Stimulated activated naive CD4-positive, alpha-beta T cell (primary cell): ENCODE data around the gene FLNC.

Source experiments
- DNase-seq, 6 experiments: peaks; one replicate each; lab custom pipeline; 2025; lab: John Stamatoyannopoulos, UW

The FLNC gene

DNA sequence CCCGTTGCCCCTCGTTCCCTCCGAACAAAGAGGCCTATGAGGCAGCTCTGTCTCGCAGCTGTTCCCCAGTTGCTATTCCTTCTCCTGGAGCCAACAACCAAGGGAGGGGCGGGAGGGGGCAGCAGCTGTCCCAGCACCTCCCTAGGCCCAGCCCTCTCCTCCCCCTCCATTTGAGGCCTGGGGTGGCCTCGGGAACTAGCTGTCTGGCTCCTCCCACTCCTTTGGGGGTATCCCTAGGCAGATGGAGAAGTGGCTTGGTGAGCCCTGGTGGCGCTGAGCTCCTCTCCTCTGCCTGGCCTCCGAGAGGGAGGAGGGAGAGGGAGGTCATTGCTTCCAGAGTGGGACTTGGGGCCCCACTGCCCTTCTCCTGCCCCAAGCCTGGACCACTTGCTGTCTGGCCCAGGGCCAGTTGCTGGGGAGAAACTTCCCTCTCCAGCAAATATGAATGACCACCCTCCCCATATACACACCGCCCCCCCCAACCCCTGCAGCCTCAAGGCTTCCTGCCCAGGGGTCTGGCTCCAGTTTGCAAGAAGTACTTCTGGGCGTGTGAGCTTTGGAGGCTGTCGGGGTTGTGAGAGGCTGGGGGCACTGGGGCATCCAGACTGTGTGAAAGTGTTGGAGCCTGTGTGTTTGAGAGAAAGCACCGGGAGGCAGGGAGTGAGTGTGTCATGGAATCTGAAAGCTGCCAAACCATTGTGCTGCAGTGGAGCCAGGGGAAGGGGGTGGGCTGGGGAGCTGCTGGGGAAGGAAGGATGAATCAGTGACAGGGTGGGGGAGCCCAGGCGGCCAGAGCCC, 3.1 kb downstream of the FLNC start:
- no peak for DNase-seq

DNA sequence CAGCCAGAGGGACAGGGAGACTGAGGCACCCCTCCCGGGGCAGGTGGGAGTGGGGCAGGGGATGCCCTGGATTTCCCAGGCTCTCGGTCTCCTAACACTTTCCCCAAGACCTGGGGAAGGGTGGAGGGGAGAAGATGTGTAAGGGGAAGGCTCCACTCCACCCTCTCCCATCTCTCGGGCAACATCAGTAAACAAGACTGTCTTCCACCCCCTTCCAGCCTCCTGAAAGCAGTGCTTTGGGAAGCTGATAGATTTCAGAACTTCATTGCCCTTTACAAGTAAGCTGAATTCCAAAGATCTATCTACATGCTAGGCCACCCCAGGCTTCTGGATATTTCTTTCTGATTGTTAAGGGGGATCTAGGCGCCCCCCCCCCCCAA, 3.7 kb downstream of the FLNC start:
- no peak for DNase-seq

DNA sequence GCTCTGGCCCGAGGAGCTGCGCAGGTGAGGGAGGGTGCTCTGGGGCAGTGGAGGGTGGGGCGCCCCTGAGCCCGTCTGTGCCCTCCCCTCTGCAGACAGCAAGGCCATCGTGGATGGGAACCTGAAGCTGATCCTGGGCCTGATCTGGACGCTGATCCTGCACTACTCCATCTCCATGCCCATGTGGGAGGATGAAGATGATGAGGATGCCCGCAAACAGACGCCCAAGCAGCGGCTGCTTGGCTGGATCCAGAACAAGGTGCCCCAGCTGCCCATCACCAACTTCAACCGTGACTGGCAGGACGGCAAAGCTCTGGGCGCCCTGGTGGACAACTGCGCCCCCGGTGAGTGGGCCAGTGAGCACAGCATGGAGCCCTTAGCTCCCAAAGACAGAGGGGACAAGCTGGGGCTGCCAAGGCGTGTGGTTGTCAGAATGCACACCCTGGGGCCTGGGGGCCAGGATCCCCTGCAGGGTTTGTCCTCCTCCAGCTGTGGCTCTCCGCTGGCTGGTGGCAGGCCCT, 5.1 kb downstream of the FLNC start:
- no peak for DNase-seq

DNA sequence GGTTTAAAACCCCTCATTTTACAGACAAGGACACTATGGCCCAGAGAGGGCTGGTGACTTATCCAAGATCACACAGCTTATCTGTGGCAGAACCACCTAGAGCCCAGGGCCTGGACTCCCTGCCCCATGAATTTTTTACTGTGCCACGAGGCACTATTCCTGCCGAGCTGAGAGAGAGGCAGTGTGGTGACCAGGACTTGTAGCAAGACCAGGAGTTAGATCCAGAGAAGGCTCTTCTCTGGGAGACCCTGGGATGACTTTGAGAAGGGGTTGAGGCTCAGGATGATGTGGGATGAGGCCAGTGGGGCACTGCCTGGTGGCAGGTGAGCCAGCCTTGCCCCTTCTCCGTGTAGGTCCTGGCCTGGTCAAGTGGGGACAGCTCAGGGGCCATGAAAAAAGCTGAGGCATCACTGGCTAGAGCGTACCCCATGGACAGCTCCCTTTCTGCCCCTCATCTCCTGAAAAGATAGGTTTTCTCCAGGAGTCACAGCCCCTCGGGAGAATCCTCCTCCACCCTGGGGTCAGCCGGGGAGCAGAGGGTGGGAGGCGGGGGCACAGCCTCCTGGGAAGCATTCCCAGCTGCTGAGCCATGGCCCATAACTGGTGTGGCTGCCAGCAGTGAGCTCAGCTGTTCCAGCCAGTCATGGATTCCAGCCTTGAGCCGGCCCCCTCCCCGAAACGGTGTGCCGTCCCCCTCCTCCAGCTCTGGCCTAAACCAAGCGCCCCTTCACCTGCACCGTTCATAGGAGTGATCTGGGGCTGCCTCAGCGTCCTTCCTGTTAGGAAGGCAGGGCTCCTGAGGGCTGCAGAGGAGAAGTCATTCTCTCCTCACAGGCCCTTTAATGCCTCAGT, 5.8 kb downstream of the FLNC start:
- no peak for DNase-seq

DNA sequence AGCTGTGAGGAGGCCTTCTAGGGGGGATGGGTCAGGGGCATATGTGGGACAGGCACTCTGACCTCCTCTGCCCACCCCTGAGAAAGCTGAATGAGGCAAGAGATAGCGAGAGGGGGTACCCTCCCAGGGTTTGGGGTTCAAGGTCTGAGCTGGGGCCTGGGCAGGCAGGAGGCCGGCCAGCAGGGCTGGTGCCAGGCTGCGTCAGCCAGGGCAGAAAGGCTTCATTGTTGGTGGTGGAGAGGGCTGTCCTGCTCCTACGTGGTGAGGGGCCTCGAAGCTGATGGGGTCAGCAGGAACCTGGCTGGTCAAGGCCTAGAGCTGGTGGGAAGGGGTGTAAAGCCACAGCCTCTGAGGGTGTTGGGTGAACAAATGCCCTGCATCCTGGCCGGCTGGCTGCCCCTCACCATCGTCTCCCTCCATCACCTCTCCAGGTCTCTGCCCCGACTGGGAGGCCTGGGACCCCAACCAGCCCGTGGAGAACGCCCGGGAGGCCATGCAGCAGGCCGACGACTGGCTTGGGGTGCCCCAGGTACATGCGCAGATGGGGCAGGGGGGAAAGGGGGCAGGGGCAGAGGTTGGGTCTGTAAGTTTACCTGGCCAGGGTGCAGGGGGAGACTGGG, 6.6 kb downstream of the FLNC start:
- DNase-seq: no peak

DNA sequence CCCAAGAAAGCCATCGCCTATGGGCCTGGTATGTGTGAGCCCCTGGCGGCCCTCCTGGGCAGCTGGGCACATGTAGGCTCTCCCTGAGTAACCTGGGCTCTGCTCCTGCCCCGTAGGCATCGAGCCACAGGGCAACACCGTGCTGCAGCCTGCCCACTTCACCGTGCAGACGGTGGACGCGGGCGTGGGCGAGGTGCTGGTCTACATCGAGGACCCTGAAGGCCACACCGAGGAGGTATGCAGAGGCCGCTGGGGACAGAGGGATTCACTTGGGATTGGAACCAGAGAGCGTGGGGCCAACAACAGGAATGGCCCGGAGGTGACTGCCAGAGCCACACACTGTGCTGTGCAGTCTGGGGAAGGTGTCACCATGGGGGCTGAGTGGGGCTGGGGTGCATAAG, 7.3 kb downstream of the FLNC start:
- DNase-seq: no peak

DNA sequence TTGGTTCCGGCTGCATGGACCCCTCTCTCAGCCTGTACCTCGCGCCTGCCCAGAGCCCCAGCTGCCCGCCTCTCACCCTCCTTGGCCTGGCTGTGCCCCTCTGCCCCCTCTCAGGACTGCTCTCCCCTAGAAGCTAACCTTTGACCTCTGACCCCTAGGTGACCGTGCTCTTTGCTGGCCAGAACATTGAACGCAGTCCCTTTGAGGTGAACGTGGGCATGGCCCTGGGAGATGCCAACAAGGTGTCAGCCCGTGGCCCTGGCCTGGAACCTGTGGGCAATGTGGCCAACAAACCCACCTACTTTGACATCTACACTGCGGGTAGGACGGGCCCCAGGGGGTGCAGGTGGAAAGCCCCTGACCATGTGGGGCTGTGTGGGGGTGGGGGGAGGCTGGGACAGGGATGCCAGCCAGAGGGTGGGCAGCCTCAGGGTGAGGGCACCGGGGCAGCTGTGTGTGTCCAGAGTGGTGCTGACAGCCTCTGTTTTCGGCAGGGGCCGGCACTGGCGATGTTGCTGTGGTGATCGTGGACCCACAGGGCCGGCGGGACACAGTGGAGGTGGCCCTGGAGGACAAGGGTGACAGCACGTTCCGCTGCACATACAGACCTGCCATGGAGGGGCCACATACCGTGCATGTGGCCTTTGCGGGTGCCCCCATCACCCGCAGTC, 8.0 kb downstream of the FLNC start:
- DNase-seq: no peak

DNA sequence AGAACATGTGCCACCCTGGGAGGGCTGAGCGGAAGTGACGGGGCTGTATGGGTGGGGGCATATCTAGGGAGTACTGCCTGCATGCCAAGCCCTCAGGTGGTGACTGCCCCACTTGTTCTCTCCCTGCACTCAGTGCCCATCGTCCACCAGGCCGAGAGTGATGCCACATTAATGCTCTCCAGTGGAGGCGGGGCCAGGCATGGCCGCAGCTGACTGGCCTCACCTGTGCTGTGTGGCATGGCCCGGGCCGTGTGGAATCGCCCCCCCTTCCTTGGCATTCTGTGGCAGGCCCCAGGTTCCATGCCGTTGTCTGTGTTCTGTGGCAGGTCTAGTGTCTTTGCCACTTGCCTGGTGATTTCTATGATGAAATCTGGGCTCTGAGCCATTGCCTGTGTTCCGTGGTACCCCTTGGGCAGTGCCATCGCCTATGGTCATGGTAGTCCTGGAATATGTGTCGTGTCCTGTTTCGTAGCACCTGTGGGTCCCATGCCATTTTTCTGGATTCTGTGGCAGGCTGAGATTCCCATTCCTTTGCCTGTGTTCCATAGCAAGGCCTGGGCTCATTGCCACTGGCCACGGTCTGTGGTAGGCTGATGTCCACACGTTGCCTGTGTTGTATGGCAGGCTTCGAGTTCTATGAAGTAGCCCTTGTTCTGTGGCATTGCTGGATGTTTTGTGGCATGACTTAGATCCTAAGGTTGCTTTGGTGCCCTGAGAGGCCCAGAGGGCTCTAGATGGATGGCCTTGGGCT, 8.9 kb downstream of the FLNC start:
- no peak for DNase-seq

DNA sequence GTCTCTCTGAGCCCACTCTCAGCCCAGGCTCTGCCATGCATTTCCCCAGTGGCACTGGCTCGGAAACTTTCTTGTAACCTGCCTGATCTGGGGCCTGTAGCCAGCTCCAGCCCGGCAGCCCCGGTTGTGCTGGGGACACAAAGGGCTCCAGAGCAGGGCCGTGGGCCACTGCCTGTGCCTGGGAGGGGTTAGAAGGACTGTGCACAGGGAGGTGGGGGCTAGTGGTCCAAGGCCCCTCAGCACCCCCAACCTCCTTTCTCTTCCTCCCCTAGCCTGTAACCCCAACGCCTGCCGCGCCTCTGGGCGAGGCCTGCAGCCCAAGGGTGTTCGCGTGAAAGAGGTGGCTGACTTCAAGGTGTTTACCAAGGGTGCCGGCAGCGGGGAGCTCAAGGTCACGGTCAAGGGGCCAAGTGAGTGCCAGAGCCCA, 9.6 kb downstream of the FLNC start:
- DNase-seq: no peak

DNA sequence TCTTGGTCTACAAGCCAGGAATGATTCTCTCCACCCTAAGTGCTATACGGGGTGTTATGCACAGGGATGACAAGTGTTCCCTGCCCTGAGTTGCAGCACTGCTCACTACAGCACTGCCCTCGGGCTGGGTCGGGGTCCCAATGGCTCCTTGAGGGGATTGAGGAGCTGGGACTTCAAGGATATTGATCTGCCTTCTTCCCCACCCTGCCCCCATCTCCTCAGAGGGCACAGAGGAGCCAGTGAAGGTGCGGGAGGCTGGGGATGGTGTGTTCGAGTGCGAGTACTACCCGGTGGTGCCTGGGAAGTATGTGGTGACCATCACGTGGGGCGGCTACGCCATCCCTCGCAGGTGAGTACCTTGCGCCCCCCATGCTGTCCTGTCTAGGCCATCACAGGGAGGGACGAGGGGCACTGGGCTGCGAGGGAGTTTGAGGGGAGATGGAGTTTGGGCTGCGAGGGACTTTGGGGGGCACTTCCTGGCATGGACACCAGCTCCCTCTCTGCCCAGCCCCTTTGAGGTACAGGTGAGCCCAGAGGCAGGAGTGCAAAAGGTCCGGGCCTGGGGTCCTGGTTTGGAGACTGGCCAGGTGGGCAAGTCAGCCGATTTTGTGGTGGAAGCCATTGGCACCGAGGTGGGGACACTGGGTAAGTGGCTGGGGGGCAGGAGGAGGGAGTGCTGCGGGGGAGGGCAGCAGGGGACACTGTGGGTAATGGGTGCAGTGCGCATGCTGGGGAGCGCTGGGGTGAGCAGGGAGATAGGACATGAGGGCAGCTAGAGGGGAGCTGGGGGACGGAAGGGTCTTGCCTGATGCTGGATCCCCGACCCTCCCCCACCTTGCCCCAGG, 10.3 kb downstream of the FLNC start:
- no peak for DNase-seq

DNA sequence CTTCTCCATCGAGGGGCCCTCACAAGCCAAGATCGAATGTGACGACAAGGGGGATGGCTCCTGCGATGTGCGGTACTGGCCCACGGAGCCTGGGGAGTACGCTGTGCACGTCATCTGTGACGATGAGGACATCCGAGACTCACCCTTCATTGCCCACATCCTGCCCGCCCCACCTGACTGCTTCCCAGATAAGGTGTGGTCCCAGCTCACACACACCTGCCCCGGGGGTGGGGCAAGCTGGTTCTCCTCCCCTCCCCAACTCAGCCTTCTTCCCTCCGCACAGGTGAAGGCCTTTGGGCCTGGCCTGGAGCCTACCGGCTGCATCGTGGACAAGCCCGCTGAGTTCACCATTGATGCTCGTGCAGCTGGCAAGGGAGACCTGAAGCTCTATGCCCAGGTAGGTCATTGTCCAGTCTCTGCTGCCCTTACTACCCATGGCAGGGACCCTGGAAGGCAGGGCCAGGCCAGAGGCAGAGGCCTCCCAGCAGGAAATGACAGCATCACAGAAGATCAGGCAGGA, 11.0 kb downstream of the FLNC start:
- no peak for DNase-seq

DNA sequence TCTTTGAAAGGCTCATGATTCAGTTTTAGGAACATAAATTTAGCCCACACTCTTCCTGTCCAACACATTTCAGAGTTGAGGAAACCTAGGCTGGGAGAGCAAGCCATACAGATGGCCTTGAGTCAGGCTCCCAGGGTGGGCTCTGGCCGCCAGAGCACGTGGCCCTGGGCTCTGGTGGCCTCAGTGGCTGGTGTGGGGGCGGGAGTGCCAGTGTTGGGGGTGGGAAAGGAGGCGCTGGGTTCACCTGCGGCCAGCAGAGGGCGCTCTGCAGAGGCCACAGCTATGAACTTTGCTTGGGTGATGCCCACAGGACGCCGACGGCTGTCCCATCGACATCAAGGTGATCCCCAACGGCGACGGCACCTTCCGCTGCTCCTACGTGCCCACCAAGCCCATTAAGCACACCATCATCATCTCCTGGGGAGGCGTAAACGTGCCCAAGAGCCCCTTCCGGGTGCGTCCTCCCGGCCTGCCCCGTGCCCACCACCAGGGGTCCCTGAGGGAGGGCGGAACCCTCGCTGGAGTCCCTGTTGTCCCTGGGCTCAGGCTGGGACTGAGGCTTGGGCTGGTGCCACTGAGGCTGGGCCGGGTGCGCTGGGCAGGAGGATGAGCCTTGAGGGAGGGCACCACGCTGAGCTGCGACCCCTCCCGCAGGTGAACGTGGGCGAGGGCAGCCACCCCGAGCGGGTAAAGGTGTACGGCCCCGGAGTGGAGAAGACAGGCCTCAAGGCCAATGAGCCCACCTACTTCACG, 11.9 kb downstream of the FLNC start:
- peak; percentile 8 to 53 (median 37) for DNase-seq

DNA sequence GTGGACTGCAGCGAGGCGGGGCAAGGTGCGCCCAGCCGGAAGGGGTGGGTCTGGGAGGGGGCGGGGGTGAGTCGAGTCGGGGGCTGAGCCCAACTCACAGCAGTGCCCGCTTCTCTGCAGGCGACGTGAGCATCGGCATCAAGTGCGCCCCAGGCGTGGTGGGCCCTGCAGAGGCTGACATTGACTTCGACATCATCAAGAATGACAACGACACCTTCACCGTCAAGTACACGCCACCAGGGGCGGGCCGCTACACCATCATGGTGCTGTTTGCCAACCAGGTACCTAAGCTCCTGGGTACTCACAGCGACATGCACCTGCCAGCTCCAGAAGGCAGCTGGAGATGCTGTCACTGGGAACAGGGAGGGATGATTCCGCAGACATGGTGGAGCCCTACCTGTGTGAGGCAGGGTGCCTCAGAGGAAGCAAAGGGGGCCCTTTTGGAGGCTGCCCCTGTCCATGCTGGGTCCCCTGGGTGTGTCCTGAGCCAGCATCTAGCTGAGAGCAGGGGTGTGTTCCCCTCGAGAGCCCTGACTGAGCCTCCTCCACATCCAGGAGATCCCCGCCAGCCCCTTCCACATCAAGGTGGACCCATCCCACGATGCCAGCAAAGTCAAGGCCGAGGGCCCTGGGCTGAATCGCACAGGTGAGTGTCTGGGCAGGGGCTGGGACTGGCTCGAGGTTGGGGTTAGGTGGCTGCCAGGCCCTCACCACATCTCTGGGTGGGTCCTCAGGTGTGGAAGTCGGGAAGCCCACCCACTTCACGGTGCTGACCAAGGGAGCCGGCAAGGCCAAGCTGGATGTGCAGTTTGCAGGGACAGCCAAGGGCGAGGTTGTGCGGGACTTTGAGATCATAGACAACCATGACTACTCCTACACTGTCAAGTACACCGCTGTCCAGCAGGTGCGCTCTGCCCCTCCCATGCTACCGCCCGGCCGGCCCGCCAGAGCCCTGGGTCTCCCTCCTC, 12.8 kb downstream of the FLNC start:
- no peak for DNase-seq

DNA sequence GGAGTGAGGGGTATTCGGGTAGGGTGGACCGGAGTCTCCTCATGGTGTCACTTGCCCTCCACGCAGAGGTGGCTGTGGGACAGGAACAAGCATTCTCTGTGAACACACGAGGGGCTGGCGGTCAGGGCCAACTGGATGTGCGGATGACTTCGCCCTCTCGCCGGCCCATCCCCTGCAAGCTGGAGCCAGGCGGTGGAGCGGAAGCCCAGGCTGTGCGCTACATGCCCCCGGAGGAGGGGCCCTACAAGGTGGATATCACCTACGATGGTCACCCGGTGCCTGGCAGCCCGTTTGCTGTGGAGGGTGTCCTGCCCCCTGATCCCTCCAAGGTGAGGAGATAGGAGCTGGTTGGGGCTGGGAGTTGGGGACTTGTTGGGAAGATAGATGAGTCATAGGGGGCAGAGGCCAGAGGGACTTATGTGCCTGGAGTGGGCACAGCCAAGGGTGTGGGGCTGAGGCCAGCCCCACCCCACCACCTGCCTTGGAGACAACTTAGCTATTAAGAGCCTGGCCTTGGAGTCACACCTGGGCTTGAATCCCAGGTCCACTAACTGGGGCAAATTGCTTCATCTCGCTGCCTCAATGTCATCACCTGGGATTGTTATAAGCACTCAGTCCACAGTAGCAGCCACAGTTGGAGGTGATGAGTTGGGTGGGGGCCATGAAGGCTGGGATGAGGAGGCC, 13.9 kb downstream of the FLNC start:
- DNase-seq: no peak

DNA sequence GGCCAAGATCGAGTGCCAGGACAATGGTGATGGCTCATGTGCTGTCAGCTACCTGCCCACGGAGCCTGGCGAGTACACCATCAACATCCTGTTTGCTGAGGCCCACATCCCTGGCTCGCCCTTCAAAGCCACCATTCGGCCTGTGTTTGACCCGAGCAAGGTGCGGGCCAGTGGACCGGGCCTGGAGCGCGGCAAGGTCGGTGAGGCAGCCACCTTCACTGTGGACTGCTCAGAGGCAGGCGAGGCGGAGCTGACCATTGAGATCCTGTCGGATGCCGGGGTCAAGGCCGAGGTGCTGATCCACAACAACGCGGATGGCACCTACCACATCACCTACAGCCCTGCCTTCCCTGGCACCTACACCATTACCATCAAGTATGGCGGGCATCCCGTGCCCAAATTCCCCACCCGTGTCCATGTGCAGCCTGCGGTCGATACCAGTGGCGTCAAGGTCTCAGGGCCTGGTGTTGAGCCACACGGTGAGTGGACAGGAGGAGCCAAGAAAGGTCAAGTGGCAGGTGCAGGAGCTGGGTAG, 14.6 kb downstream of the FLNC start:
- no peak for DNase-seq

DNA sequence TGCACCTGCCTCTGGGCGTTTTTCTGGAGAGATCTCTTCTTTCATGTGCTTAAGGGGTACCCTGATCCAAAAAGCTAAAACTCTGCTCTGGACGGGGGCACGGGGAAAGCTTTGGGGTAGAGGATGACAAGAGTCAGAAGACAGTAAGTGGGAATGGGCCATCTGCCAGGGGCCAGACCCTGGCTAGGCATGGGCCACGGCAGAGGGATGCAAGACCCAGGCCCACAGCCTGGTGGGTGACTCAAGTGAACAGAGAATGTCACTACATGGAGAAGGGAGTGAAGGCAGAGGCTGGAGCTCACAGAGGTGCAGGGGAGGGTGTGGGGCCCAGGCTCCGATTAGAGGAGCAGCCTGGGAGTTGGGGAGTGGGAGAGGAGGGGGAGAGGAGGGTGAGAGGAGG, 15.3 kb downstream of the FLNC start:
- DNase-seq: no peak

DNA sequence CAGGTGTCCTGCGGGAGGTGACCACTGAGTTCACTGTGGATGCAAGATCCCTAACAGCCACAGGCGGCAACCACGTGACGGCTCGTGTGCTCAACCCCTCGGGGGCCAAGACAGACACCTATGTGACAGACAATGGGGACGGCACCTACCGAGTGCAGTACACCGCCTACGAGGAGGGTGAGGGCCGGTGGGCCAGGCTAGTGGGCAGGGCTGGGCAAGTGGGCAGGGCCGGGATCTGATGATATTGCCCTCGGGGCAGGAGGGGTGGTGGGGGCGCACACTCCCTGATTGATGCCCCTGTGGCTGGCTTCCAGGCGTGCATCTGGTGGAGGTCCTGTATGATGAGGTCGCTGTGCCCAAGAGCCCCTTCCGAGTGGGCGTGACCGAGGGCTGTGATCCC, 15.8 kb downstream of the FLNC start:
- DNase-seq: no peak
